T-helper 17 cell (primary cell): Measurements from ENCODE around the gene SLC35A4. TPM values are rescaled to one million over a fixed set of nuclear protein-coding genes. Genes with fewer than 3 reads are reported as not detected.

Experiments
- ATAC-seq: fragments of 150-1000 bp; cut with Tn5 transposase; 2 replicates; pipeline ENCODE4 v1.10.0; 2021; ENCODE audit warnings: mild to moderate bottlenecking, moderate library complexity
- DNase-seq, 3 donors: peaks; one replicate each; pipeline versions ENCODE4 v3.0.0 to v3.0.0-alpha.2; 2020 to 2021
- H3K9me3 ChIP-seq: one replicate; pipeline ENCODE4 v1.7.0; 2013; ENCODE audit warnings: low read length, mild to moderate bottlenecking; ENCODE audit not compliant: control insufficient read depth, poor library complexity, severe bottlenecking
- H3K27ac Mint-ChIP-seq: one replicate; pipeline ENCODE4 v1.8.0; 2022; ENCODE audit warnings: mild to moderate bottlenecking, moderate library complexity, mixed read lengths
- H3K27me3 Mint-ChIP-seq: one replicate; pipeline ENCODE4 v1.8.0; 2022; ENCODE audit warnings: mixed read lengths
- H3K36me3 Mint-ChIP-seq: one replicate; pipeline ENCODE4 v1.8.0; 2022; ENCODE audit warnings: low read depth, mixed read lengths
- H3K4me1 Mint-ChIP-seq: one replicate; pipeline ENCODE4 v1.8.0; 2022; ENCODE audit warnings: mild to moderate bottlenecking, mixed read lengths
- H3K4me3 Mint-ChIP-seq: one replicate; pipeline ENCODE4 v1.8.0; 2022; ENCODE audit warnings: mild to moderate bottlenecking, moderate library complexity, mixed read lengths
- total RNA-seq, 4 donors: library from RNA in 2 of 4; stranded (reverse) in 2 of 4; gene quantifications; one replicate each; pipeline ENCODE4 v1.2.3 and lab custom pipeline; 2022 to 2026

Gene SLC35A4
- total RNA-seq, 2 donors from 2014 or later: 43.2 to 45.0 TPM

- no peaks in the 10 kb centered on the region for H3K9me3 ChIP-seq
- ATAC-seq: peak; percentile 0
- Mint-ChIP-seq H3K4me1 (peaks cover 49% of the 10 kb centered on the region), H3K36me3 (peaks cover 13% of the 10 kb centered on the region), H3K27me3 (no peaks in the 10 kb centered on the region), H3K4me3 (peak overlapping the region; percentile 95), H3K27ac (peak overlapping the region; percentile 99)
- DNase-seq: no peak
These were observed 574 bp downstream of the SLC35A4 start for GRCh38 chr5:140565024-140565779.

- Mint-ChIP-seq H3K4me3 (peak overlapping the region; percentile 95), H3K36me3 (peaks cover 13% of the 10 kb centered on the region), H3K27ac (peak overlapping the region; percentile 99), H3K27me3 (no peaks in the 10 kb centered on the region), H3K4me1 (peaks cover 49% of the 10 kb centered on the region)
- H3K9me3 ChIP-seq: no peaks in the 10 kb centered on the region
- ATAC-seq: no peak
- no peak for DNase-seq
These were observed 1.1 kb downstream of the SLC35A4 start for GRCh38 chr5:140565780-140566095.

DNA sequence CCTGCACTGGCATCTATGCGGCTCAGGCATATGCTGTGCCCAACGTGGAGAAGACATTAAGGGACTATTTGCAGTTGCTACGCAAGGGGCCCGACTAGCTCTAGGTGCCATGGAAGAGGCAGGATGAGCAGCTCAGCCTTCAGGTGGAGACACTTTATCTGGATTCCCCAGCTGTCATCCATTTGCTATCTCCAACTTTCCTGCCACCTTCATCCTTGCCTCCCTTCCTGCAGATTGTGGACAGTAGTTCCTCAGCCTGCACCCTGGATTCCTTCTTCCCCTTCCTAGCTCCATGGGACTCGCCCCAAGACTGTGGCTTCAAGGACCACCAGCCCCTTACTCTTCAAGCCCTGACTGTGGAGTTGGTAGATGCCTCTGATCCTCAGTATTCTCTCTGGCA lies 2.0 kb downstream of the SLC35A4 start:
- no peak overlapping the region for H3K4me3 Mint-ChIP-seq
- ATAC-seq: no peak
- peaks cover 13% of the 10 kb centered on the region for H3K36me3 Mint-ChIP-seq
- H3K27me3 Mint-ChIP-seq: no peaks in the 10 kb centered on the region
- peaks cover 46% of the 10 kb centered on the region for H3K4me1 Mint-ChIP-seq
- no peaks in the 10 kb centered on the region for H3K9me3 ChIP-seq
- peak overlapping the region; percentile 71 for H3K27ac Mint-ChIP-seq
- DNase-seq: no peak

- no peaks in the 10 kb centered on the region for H3K9me3 ChIP-seq
- no peak overlapping the region for H3K4me3 Mint-ChIP-seq
- H3K27me3 Mint-ChIP-seq: no peaks in the 10 kb centered on the region
- ATAC-seq (no peak), DNase-seq (no peak)
- H3K27ac Mint-ChIP-seq: peak overlapping the region; percentile 71
- peaks cover 46% of the 10 kb centered on the region for H3K4me1 Mint-ChIP-seq
- peaks cover 13% of the 10 kb centered on the region for H3K36me3 Mint-ChIP-seq
These were observed 2.6 kb downstream of the SLC35A4 start for GRCh38 chr5:140567136-140567818.

DNA sequence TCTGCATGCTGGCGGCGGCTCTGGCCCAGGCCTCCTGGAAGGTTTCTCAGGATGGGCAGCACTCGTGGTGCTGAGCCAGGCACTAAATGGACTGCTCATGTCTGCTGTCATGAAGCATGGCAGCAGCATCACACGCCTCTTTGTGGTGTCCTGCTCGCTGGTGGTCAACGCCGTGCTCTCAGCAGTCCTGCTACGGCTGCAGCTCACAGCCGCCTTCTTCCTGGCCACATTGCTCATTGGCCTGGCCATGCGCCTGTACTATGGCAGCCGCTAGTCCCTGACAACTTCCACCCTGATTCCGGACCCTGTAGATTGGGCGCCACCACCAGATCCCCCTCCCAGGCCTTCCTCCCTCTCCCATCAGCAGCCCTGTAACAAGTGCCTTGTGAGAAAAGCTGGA lies 3.2 kb downstream of the SLC35A4 start:
- H3K36me3 Mint-ChIP-seq: peaks cover 13% of the 10 kb centered on the region
- no peaks in the 10 kb centered on the region for H3K27me3 Mint-ChIP-seq
- DNase-seq: no peak
- no peaks in the 10 kb centered on the region for H3K9me3 ChIP-seq
- no peak for ATAC-seq
- H3K4me1 Mint-ChIP-seq: peaks cover 43% of the 10 kb centered on the region
- H3K27ac Mint-ChIP-seq: peak overlapping the region; percentile 97
- H3K4me3 Mint-ChIP-seq: no peak overlapping the region

DNA sequence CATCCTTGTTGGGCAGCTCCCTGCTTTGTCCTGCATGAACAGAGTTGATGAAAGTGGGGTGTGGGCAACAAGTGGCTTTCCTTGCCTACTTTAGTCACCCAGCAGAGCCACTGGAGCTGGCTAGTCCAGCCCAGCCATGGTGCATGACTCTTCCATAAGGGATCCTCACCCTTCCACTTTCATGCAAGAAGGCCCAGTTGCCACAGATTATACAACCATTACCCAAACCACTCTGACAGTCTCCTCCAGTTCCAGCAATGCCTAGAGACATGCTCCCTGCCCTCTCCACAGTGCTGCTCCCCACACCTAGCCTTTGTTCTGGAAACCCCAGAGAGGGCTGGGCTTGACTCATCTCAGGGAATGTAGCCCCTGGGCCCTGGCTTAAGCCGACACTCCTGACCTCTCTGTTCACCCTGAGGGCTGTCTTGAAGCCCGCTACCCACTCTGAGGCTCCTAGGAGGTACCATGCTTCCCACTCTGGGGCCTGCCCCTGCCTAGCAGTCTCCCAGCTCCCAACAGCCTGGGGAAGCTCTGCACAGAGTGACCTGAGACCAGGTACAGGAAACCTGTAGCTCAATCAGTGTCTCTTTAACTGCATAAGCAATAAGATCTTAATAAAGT lies 3.9 kb downstream of the SLC35A4 start:
- Mint-ChIP-seq H3K27me3 (no peaks in the 10 kb centered on the region), H3K36me3 (peaks cover 16% of the 10 kb centered on the region), H3K4me1 (peaks cover 44% of the 10 kb centered on the region), H3K27ac (peak overlapping the region; percentile 97), H3K4me3 (peak overlapping the region; percentile 83)
- H3K9me3 ChIP-seq: no peaks in the 10 kb centered on the region
- ATAC-seq (no peak), DNase-seq (no peak)

- no peaks in the 10 kb centered on the region for H3K9me3 ChIP-seq
- DNase-seq (no peak), ATAC-seq (no peak)
- Mint-ChIP-seq H3K4me3 (peak overlapping the region; percentile 83), H3K4me1 (peaks cover 42% of the 10 kb centered on the region), H3K27ac (peak overlapping the region; percentile 97), H3K27me3 (no peaks in the 10 kb centered on the region), H3K36me3 (peaks cover 16% of the 10 kb centered on the region)
These were observed 4.6 kb downstream of the SLC35A4 start for GRCh38 chr5:140569197-140569596.

- peaks cover 34% of the 10 kb centered on the region for H3K4me1 Mint-ChIP-seq
These were observed 5.4 kb downstream of the SLC35A4 start for GRCh38 chr5:140570058-140570457.

GRCh38 chr5:140570488-140570887 lies 5.9 kb downstream of the SLC35A4 start:
- H3K27ac Mint-ChIP-seq: peak overlapping the region; percentile 97
- H3K9me3 ChIP-seq: no peaks in the 10 kb centered on the region
- ATAC-seq (no peak), DNase-seq (no peak)
- H3K27me3 Mint-ChIP-seq: no peaks in the 10 kb centered on the region
- H3K4me3 Mint-ChIP-seq: no peak overlapping the region
- peaks cover 16% of the 10 kb centered on the region for H3K36me3 Mint-ChIP-seq
- peaks cover 30% of the 10 kb centered on the region for H3K4me1 Mint-ChIP-seq

More at GRCh38 chr5:140570058-140570457, 5.4 kb downstream of the SLC35A4 start:
- peak overlapping the region; percentile 97 for H3K27ac Mint-ChIP-seq
- no peaks in the 10 kb centered on the region for H3K9me3 ChIP-seq
- no peaks in the 10 kb centered on the region for H3K27me3 Mint-ChIP-seq
- DNase-seq (no peak), ATAC-seq (no peak)
- peaks cover 16% of the 10 kb centered on the region for H3K36me3 Mint-ChIP-seq
- H3K4me3 Mint-ChIP-seq: no peak overlapping the region

DNA sequence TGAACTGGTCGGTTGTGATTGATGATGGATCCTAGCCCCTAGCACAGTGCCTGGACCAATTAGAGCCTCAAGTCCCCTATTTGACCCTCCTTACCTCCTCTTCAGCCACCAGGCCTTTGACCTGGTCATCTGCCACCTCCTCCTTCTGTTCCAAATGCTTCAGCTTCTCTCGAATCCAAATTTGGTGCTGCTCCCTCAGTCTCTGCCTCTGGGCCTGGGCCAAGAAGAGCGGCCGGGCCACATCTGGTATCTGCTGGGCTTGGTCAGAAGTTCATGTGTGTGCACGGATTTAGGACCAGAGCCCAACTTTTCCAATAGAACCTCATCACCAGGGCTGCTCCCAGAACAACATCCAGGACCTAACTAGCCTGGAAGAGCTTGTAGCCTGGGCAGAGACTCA lies 6.5 kb downstream of the SLC35A4 start:
- H3K4me1 Mint-ChIP-seq: peaks cover 26% of the 10 kb centered on the region
- no peaks in the 10 kb centered on the region for H3K27me3 Mint-ChIP-seq
- peak overlapping the region; percentile 62 for H3K27ac Mint-ChIP-seq
- H3K9me3 ChIP-seq: no peaks in the 10 kb centered on the region
- H3K36me3 Mint-ChIP-seq: peaks cover 13% of the 10 kb centered on the region
- ATAC-seq: no peak
- H3K4me3 Mint-ChIP-seq: no peak overlapping the region
- no peak for DNase-seq

DNA sequence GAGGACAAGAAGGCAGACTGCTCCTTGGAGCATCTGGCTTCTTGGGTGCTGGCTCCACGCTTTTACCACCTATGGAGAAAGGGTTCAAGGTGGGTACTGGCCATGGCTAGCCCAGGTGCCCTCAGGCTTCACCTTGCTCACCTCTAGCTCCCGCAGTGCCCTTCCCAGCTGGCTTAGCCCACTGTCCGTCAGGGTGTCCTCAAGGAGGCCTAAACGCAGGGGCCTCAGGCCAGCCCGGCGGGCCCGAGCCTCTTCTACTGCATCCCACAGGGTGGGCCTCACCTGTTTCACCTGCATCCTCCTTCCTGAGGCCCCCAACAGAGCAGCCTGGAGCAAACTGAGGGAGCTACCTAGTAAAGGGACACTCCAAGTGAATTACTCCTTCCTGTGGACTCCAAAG lies 9.1 kb downstream of the SLC35A4 start:
- no peaks in the 10 kb centered on the region for H3K27me3 Mint-ChIP-seq
- H3K4me3 Mint-ChIP-seq: no peak overlapping the region
- H3K27ac Mint-ChIP-seq: no peak overlapping the region
- H3K36me3 Mint-ChIP-seq: peaks cover 3% of the 10 kb centered on the region
- DNase-seq (no peak), ATAC-seq (no peak)
- H3K4me1 Mint-ChIP-seq: peaks cover 11% of the 10 kb centered on the region
- H3K9me3 ChIP-seq: no peaks in the 10 kb centered on the region

GRCh38 chr5:140574165-140574564 lies 9.5 kb downstream of the SLC35A4 start:
- peak overlapping the region; percentile 36 for H3K4me3 Mint-ChIP-seq
- H3K27ac Mint-ChIP-seq: no peak overlapping the region
- peaks cover 3% of the 10 kb centered on the region for H3K36me3 Mint-ChIP-seq
- ATAC-seq (no peak), DNase-seq (no peak)
- peaks cover 7% of the 10 kb centered on the region for H3K4me1 Mint-ChIP-seq
- no peaks in the 10 kb centered on the region for H3K27me3 Mint-ChIP-seq
- H3K9me3 ChIP-seq: no peaks in the 10 kb centered on the region

DNA sequence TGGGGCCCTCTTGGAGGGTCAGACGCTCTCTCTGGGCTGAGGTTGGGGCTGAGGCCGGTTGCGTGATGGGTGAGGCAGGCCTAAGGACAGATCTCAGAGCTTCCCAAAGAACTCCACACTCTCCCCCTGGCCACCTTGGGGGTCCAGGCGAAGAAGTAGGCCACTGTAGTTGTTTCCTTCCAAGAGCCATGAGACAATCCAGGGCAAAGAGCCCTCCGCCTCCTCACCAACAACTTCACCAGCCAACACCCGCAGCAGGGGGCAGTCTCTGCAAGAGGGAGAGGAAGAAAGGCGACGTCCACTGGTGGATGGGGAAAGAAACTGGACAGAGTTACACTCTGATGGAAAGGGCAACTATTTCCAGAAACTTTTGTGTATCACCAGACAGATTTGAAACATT lies 10.7 kb downstream of the SLC35A4 start:
- Mint-ChIP-seq H3K36me3 (peaks cover 3% of the 10 kb centered on the region), H3K4me1 (peaks cover 5% of the 10 kb centered on the region), H3K27ac (no peak overlapping the region), H3K4me3 (no peak overlapping the region), H3K27me3 (no peaks in the 10 kb centered on the region)
- ATAC-seq (no peak), DNase-seq (no peak)
- no peaks in the 10 kb centered on the region for H3K9me3 ChIP-seq
